GM12878 (cell line): Measurements from ENCODE around the gene SYNJ2. TPM values are rescaled to one million over a fixed set of nuclear protein-coding genes. Genes with fewer than 3 reads are reported as not detected.
A peak's percentile ranks its signal among the peaks of the same experiment; 100 is the strongest.

Source experiments
- ATF7 ChIP-seq: fragments of 450-650 bp; IDR thresholded peaks from 2 replicates; pipeline ENCODE4 v1.6.1; 2016; ENCODE audit warnings: low read depth, mild to moderate bottlenecking
- BMI1 ChIP-seq: fragments of 450-650 bp; IDR thresholded peaks from 2 replicates; pipeline ENCODE4 v1.6.1; 2016; ENCODE audit warnings: mild to moderate bottlenecking, moderate library complexity, borderline replicate concordance
- BRCA1 ChIP-seq: IDR thresholded peaks from 2 replicates; pipeline ENCODE4 v1.6.1; 2011; ENCODE audit warnings: low read depth, low read length, improper control_type of control experiment
- CREM ChIP-seq: IDR thresholded peaks from 2 replicates; pipeline ENCODE4 v1.6.1; 2014; ENCODE audit warnings: antibody characterized with exemption, low read depth
- E2F4 ChIP-seq: IDR thresholded peaks from 2 replicates; pipeline ENCODE4 v1.6.1; 2012; ENCODE audit warnings: low read depth, low read length, improper control_type of control experiment
- HDGF ChIP-seq: fragments of 450-650 bp; IDR thresholded peaks from 2 replicates; pipeline ENCODE4 v1.6.1; 2016; ENCODE audit warnings: antibody characterized with exemption
- IRF3 ChIP-seq: fragments of 450-650 bp; IDR thresholded peaks from 2 replicates; pipeline ENCODE4 v1.6.1; 2014; ENCODE audit warnings: mild to moderate bottlenecking
- KAT2A ChIP-seq: conservative IDR thresholded peaks from 2 replicates; pipeline ENCODE4 v1.6.1; 2011; ENCODE audit warnings: low read depth, low read length; ENCODE audit not compliant: control insufficient read depth
- MEF2B ChIP-seq: fragments of 450-650 bp; IDR thresholded peaks from 2 replicates; pipeline ENCODE4 v1.6.1; 2018; ENCODE audit warnings: mild to moderate bottlenecking, moderate library complexity; ENCODE audit not compliant: partially characterized antibody, poor library complexity, severe bottlenecking
- NFXL1 ChIP-seq: fragments of 450-650 bp; IDR thresholded peaks from 2 replicates; pipeline ENCODE4 v1.6.1; 2017; ENCODE audit warnings: antibody characterized with exemption, mild to moderate bottlenecking, borderline replicate concordance
- RCOR1 ChIP-seq: conservative IDR thresholded peaks from 2 replicates; pipeline ENCODE4 v1.6.1; 2012; ENCODE audit warnings: low read depth, low read length, improper control_type of control experiment
- RELB ChIP-seq: fragments of 450-650 bp; IDR thresholded peaks from 2 replicates; pipeline ENCODE4 v1.6.1; 2017; ENCODE audit warnings: low read depth, mild to moderate bottlenecking, moderate library complexity
- SMAD5 ChIP-seq: IDR thresholded peaks from 2 replicates; pipeline ENCODE4 v1.6.1; 2016; ENCODE audit warnings: antibody characterized with exemption, low read depth
- SUZ12 ChIP-seq: fragments of 200-600 bp; sonication (generic); IDR thresholded peaks from one replicate; pipeline ENCODE4 v1.6.1; 2018; ENCODE audit warnings: antibody characterized with exemption, mild to moderate bottlenecking; ENCODE audit not compliant: unreplicated experiment
- YBX1 ChIP-seq: fragments of 450-650 bp; IDR thresholded peaks from 2 replicates; pipeline ENCODE4 v1.6.1; 2016; ENCODE audit warnings: antibody characterized with exemption
- ZNF217 ChIP-seq: fragments of 450-650 bp; IDR thresholded peaks from 2 replicates; pipeline ENCODE4 v1.6.1; 2017; ENCODE audit warnings: antibody characterized with exemption, mild to moderate bottlenecking
- polyA plus RNA-seq, 11 experiments: library from polyadenylated mRNA; depleted of rRNA in 4 of 11; unstranded in 6 of 11; stranded (reverse) in 5 of 11; fragments of >200 nt; fragmentation: Nextera tagmentation in 4 of 11; fragmentation: Illumina TruSeq in 1 of 11; extraction: Ambion mirVana in 4 of 11; extraction: Trizol in 1 of 11; gene quantifications; 1 replicate in 1 of 11; 2 replicates in 10 of 11; pipeline versions ENCODE4 v1.2.1 to v1.2.3, GENCODE V29; 2011 to 2016; ENCODE audit warnings: inconsistent platforms in 2 of 11, missing spikeins in 2 of 11, low read depth in 1 of 11
- total RNA-seq, 4 experiments: library from RNA; depleted of rRNA in 3 of 4; stranded (reverse); fragments of >200 nt in 3 of 4; fragmentation: Illumina TruSeq in 1 of 4; extraction: Trizol in 1 of 4; gene quantifications; 2 replicates each; pipeline versions ENCODE4 v1.2.1 to v1.2.3, GENCODE V29; 2013 to 2021
- TF ChIP-seq, protein P1 (sequence below): fragments of 450-650 bp; formaldehyde crosslinking; IDR thresholded peaks from 2 replicates; pipeline ENCODE4 v1.5.0; 2022; ENCODE audit warnings: mild to moderate bottlenecking, missing genetic modification characterization
- TF ChIP-seq, protein P2 (sequence below): fragments of 450-650 bp; IDR thresholded peaks from 2 replicates; pipeline ENCODE4 v1.6.1; 2017; ENCODE audit warnings: mild to moderate bottlenecking, moderate library complexity

Gene SYNJ2
- total and polyA plus RNA-seq, 10 of the 15 experiments (the other 5 are each of a cell fraction or from before 2014, with no cell fraction given) = 0.11 to 1.8 (median 0.57) TPM

DNA sequence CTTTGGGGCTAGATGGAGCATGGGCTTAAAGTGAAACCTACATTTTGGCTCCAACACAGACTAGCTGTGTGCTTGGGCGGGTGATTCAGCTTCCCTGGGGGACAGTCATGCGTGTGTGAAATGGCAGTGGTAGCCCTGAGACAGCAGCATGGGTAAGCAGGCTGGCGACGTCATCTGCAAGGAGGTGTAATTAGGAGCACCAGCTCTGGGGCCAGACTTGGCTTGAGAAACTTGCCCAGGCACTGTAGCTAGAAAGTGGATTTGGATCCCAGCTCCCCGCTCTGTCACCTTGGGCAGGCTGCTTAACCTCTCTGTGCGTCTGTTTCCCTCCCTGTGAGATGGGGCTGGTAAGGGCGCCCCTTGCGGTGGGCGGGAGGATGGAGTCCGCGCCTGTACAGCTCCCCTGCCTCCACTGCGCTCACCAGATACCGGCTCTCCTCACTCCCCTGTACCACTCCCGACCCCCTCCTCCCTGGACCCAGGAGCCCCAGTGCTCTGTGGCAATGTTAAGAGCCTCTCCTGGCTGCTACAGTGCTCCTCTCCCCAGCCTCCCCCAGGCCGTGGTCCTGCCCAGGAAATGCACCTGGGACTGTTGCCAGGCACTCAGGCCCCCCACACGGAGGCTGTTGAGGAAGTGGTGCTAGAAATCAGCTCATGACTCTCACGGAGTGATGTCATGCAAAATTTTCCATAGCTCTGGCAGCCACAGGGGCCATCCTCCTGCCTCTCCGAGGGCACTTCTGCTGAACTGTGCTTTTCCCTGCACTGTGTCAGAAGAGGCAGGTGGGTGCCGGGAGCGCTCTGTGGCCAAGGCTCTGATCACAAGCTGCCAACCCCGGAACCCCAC, 44.6 kb downstream of the SYNJ2 start (continued):
- TF ChIP-seq, protein P1, sequence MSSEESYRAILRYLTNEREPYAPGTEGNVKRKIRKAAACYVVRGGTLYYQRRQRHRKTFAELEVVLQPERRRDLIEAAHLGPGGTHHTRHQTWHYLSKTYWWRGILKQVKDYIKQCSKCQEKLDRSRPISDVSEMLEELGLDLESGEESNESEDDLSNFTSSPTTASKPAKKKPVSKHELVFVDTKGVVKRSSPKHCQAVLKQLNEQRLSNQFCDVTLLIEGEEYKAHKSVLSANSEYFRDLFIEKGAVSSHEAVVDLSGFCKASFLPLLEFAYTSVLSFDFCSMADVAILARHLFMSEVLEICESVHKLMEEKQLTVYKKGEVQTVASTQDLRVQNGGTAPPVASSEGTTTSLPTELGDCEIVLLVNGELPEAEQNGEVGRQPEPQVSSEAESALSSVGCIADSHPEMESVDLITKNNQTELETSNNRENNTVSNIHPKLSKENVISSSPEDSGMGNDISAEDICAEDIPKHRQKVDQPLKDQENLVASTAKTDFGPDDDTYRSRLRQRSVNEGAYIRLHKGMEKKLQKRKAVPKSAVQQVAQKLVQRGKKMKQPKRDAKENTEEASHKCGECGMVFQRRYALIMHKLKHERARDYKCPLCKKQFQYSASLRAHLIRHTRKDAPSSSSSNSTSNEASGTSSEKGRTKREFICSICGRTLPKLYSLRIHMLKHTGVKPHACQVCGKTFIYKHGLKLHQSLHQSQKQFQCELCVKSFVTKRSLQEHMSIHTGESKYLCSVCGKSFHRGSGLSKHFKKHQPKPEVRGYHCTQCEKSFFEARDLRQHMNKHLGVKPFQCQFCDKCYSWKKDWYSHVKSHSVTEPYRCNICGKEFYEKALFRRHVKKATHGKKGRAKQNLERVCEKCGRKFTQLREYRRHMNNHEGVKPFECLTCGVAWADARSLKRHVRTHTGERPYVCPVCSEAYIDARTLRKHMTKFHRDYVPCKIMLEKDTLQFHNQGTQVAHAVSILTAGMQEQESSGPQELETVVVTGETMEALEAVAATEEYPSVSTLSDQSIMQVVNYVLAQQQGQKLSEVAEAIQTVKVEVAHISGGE (CRISPR knock-in tag) = no peak
- TF ChIP-seq YBX1 (no peak), RCOR1 (0 out of 2 replicates have a peak, but pooled peaks have one; percentile 36), E2F4 (no peak), IRF3 (no peak), SUZ12 (no peak), NFXL1 (no peak), MEF2B (peak; percentile 15), BMI1 (no peak), KAT2A (no peak), ZNF217 (no peak), SMAD5 (no peak), RELB (0 out of 2 replicates have a peak, but pooled peaks have one; percentile 50), ATF7 (peak; percentile 86), HDGF (no peak), BRCA1 (no peak), CREM (no peak)
- TF ChIP-seq, protein P2, sequence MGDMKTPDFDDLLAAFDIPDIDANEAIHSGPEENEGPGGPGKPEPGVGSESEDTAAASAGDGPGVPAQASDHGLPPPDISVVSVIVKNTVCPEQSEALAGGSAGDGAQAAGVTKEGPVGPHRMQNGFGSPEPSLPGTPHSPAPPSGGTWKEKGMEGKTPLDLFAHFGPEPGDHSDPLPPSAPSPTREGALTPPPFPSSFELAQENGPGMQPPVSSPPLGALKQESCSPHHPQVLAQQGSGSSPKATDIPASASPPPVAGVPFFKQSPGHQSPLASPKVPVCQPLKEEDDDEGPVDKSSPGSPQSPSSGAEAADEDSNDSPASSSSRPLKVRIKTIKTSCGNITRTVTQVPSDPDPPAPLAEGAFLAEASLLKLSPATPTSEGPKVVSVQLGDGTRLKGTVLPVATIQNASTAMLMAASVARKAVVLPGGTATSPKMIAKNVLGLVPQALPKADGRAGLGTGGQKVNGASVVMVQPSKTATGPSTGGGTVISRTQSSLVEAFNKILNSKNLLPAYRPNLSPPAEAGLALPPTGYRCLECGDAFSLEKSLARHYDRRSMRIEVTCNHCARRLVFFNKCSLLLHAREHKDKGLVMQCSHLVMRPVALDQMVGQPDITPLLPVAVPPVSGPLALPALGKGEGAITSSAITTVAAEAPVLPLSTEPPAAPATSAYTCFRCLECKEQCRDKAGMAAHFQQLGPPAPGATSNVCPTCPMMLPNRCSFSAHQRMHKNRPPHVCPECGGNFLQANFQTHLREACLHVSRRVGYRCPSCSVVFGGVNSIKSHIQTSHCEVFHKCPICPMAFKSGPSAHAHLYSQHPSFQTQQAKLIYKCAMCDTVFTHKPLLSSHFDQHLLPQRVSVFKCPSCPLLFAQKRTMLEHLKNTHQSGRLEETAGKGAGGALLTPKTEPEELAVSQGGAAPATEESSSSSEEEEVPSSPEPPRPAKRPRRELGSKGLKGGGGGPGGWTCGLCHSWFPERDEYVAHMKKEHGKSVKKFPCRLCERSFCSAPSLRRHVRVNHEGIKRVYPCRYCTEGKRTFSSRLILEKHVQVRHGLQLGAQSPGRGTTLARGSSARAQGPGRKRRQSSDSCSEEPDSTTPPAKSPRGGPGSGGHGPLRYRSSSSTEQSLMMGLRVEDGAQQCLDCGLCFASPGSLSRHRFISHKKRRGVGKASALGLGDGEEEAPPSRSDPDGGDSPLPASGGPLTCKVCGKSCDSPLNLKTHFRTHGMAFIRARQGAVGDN = peak; percentile 42; the same call in 1 of the 2 replicates
